MG63 (cell line): ENCODE data around the gene GNG7. TPM values are rescaled to one million over a fixed set of nuclear protein-coding genes. Genes with fewer than 3 reads are reported as not detected.
"Not testable (repeated sequence)": the region's sequence is repeated elsewhere in the genome, so short reads cannot be mapped to it uniquely, and the experiment has no call there.

Experiments used
- DNase-seq: peaks from one replicate; pipeline ENCODE4 v3.0.0-alpha.2; 2020
- H3K27me3 ChIP-seq: fragments of 250-450 bp; sonication (Bioruptor Pico); 2 replicates; pipeline ENCODE4 v1.5.1; 2020; ENCODE audit warnings: mild to moderate bottlenecking, moderate library complexity
- H3K36me3 ChIP-seq: fragments of 250-450 bp; sonication (Bioruptor Pico); 2 replicates; pipeline ENCODE4 v1.5.1; 2020; ENCODE audit warnings: mild to moderate bottlenecking, moderate library complexity
- H3K4me3 ChIP-seq: fragments of 250-450 bp; sonication (Bioruptor Pico); 2 replicates; pipeline ENCODE4 v1.5.1; 2020; ENCODE audit warnings: mild to moderate bottlenecking, moderate library complexity
- H3K9me3 ChIP-seq: fragments of 250-450 bp; sonication (Bioruptor Pico); 2 replicates; pipeline ENCODE4 v1.5.1; 2020; ENCODE audit warnings: mild to moderate bottlenecking, moderate library complexity
- total RNA-seq: library from RNA; depleted of rRNA; stranded (reverse); fragments of >200 nt; shearing (Covaris generic); gene quantifications from 2 replicates; pipeline ENCODE4 v1.2.3, GENCODE V29; 2014; ENCODE audit warnings: low replicate concordance

The GNG7 gene
- total RNA-seq, 1 experiment from 2014 or later = 0.20 TPM

GRCh38 chr19:2719232-2719735, 16.8 kb upstream of the GNG7 start:
- DNase-seq = no peak
- Histone ChIP-seq H3K4me3 (no peak overlapping the region), H3K9me3 (no peaks in the 10 kb centered on the region; the same call in 1 of the 2 replicates), H3K36me3 (peaks cover 3% of the 10 kb centered on the region; the same call in 1 of the 2 replicates), H3K27me3 (no peaks in the 10 kb centered on the region)

- no peak for DNase-seq
- Histone ChIP-seq H3K9me3 (no peaks in the 10 kb centered on the region; the same call in 1 of the 2 replicates), H3K36me3 (peaks cover 3% of the 10 kb centered on the region; the same call in 1 of the 2 replicates), H3K4me3 (no peak overlapping the region), H3K27me3 (no peaks in the 10 kb centered on the region)
Measured at GRCh38 chr19:2717638-2718541, 15.4 kb upstream of the GNG7 start.

- no peaks in the 10 kb centered on the region for H3K27me3 ChIP-seq
- no peaks in the 10 kb centered on the region; the same call in 1 of the 2 replicates for H3K9me3 ChIP-seq
- no peak for DNase-seq
- no peak overlapping the region for H3K4me3 ChIP-seq
- peaks cover 3% of the 10 kb centered on the region; the same call in 1 of the 2 replicates for H3K36me3 ChIP-seq
Measured at GRCh38 chr19:2716722-2717637, 14.5 kb upstream of the GNG7 start.

DNA sequence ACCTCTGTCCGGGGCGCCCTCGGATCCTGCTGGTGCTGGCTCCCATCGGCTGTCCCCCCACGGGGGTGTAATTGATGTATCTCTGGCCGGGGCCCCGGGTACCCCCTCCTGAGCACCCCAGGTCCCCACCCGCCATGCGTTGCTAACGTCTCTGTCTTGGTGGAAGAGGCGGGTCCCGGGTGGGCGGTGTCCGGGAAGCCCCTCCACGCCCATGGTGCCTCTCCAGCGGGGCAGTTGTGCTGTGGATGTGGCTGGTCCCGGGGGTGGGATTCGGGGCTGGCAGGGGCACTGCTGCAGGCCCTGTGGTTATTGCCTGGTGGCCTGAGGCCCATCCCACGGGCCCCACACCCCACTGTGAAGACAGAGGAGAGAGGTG, 13.8 kb upstream of the GNG7 start:
- Histone ChIP-seq H3K27me3 (no peaks in the 10 kb centered on the region), H3K4me3 (no peak overlapping the region), H3K36me3 (peaks cover 3% of the 10 kb centered on the region; the same call in 1 of the 2 replicates), H3K9me3 (no peaks in the 10 kb centered on the region; the same call in 1 of the 2 replicates)
- no peak for DNase-seq

- H3K36me3 ChIP-seq = peaks cover 3% of the 10 kb centered on the region; the same call in 1 of the 2 replicates
- H3K27me3 ChIP-seq = no peaks in the 10 kb centered on the region
- H3K4me3 ChIP-seq = no peak overlapping the region
- H3K9me3 ChIP-seq = no peaks in the 10 kb centered on the region; the same call in 1 of the 2 replicates
- DNase-seq = no peak
Measured at GRCh38 chr19:2715470-2716274, 13.2 kb upstream of the GNG7 start.

DNA sequence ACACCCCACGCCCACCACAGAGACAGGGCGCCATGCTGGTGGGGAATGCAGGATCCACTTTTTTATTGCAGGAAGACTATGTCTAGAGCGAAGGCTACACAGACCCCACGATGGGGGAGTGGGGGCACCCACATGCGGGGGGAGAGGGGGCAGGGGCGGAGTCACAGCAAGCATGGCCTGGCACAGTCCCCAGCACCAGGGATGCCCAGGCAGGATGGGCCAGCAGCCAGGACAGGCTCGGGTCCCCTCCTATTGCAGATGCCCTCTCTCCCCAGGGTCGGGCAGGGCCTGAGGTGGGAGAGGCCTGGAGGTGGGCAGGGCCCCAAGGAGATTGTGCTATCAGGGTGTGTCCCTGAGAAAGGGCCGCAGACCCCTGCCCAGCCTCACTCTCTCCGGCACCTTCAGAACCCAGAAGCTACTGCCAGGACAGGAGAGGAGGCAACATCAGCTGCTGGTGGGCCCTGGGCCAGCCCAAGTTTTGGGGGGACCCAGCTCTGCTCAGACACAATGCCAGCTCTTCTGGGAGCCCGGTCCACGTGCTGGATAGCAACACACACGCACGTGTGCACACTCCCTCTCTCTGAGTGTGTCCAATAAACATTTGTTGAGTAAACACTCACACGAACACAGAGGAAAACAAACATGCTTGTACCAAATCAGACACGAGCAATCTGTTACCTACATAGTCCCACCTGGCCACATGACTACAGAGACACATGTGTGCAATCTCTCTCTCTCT, 12.2 kb upstream of the GNG7 start:
- H3K27me3 ChIP-seq = no peaks in the 10 kb centered on the region
- no peak for DNase-seq
- H3K36me3 ChIP-seq = peaks cover 3% of the 10 kb centered on the region; the same call in 1 of the 2 replicates
- H3K9me3 ChIP-seq = no peaks in the 10 kb centered on the region; the same call in 1 of the 2 replicates
- H3K4me3 ChIP-seq = no peak overlapping the region

DNA sequence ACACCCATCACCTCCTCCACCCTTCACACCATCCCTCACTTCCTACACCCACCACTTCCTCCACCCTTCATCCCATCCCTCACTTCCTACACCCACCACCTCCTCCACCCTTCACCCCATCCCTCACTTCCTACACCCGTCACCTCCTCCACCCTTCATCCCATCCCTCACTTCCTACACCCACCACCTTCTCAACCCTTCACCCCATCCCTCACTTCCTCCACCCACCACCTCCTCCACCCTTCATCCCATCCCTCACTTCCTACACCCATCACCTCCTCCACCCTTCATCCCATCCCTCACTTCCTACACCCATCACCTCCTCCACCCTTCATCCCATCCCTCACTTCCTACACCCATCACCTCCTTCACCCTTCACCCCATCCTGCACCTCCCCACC, 11.6 kb upstream of the GNG7 start:
- H3K9me3 ChIP-seq, H3K4me3 ChIP-seq, H3K36me3 ChIP-seq, H3K27me3 ChIP-seq, DNase-seq: not testable (repeated sequence)

DNA sequence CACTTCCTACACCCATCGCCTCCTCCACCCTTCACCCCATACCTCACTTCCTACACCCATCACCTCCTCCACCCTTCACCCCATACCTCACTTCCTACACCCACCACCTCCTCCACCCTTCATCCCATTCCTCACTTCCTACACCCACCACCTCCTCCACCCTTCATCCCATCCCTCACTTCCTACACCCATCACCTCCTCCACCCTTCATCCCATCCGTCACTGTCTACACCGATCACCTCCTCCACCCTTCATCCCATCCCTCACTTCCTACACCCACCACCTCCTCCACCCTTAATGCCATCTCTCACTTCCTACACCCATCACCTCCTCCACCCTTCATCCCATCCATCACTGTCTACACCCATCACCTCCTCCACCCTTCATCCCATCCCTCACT, 10.7 kb upstream of the GNG7 start:
- H3K27me3 ChIP-seq, DNase-seq, H3K9me3 ChIP-seq, H3K36me3 ChIP-seq, H3K4me3 ChIP-seq: not testable (repeated sequence)

GRCh38 chr19:2711875-2712205, 9.3 kb upstream of the GNG7 start:
- DNase-seq = no peak
- Histone ChIP-seq H3K4me3 (no peak overlapping the region), H3K9me3 (no peaks in the 10 kb centered on the region; the same call in 1 of the 2 replicates), H3K27me3 (no peaks in the 10 kb centered on the region), H3K36me3 (peaks cover 3% of the 10 kb centered on the region; the same call in 1 of the 2 replicates)

DNA sequence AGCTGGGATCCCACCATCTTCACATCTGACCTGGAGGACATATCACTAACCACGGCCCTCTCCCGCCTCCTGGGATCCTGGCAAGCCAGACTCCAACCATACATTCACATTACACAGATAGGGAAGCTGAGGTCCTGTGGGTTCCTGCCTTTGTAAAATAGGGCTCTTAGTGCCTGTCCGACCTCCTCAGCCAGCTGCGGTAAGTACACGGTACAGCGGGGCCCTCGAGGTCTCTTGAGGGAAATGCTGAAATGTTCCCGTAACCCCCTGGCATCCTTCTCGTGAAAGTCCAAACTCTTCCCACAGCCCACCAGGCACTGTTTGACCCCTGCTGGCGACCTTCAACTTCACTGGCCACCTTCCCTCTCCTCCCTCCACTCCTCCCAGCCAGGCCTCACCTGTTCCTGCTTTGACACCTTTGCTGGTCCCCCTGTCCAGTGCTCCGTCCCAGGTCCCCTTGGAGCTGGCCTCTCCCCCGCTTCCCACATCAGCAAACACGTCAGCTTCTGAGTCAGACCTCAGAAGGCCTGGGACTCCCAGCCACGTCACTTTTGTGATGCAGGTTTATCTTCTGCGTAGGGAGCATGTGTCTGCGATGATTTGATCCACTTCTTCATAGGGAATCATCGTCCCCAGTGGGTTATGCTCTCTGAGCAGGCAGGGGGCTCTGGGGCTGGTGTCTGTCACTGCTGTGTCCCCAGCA, 8.8 kb upstream of the GNG7 start:
- no peaks in the 10 kb centered on the region; the same call in 1 of the 2 replicates for H3K9me3 ChIP-seq
- no peak overlapping the region for H3K4me3 ChIP-seq
- no peaks in the 10 kb centered on the region for H3K27me3 ChIP-seq
- peaks cover 3% of the 10 kb centered on the region; the same call in 1 of the 2 replicates for H3K36me3 ChIP-seq
- no peak for DNase-seq

GRCh38 chr19:2706251-2706650, 3.8 kb upstream of the GNG7 start:
- H3K4me3 ChIP-seq = no peak overlapping the region
- no peaks in the 10 kb centered on the region for H3K36me3 ChIP-seq
- no peak for DNase-seq
- no peaks in the 10 kb centered on the region; the same call in none of the 2 replicates for H3K27me3 ChIP-seq
- H3K9me3 ChIP-seq = no peaks in the 10 kb centered on the region

DNA sequence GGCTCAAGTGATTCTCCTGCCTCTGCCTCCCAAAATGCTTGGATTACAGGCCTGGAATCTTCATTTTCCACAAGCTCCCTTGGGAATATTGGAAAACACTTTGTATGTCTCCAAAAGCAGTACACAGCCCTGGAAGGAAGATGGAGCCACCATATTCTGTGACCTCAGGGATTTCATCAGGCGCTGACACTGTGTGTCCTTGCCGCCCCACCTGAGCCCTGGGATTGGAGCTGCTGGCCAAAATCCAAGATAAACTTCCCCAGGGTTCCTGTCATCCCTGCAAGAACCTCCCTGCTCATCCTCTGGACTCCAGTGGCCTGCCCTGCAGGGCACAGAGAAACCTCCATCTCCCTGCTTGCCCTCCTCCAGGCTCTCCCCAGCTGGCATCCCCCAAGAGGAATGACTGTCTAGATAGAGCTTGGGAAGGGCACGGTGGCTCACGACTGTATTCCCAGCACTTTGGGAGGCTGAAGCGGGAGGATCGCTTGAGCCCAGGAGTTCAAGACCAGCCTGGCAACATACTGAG, 1.3 kb upstream of the GNG7 start:
- Histone ChIP-seq H3K4me3 (no peak overlapping the region), H3K27me3 (no peaks in the 10 kb centered on the region; the same call in none of the 2 replicates), H3K9me3 (no peaks in the 10 kb centered on the region), H3K36me3 (no peaks in the 10 kb centered on the region)
- DNase-seq = no peak

DNA sequence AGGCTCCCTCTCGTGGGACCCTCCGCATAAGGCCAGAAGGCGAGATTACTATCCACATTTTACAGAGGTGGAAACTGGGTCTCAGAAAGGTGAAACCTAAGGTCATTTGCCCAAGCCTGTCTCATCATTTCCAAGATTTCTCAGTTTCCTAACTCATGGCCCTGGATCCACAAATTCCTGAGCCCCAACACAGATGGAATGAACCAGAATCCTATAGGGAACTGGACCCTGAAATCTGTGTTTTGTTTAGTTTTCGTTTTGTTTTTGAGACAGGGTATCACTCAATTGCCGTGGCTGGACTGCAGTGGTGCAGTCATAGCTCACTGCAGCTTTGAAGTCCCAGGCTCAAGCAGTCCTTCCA, 563 bp upstream of the GNG7 start:
- Histone ChIP-seq H3K36me3 (no peaks in the 10 kb centered on the region), H3K9me3 (no peaks in the 10 kb centered on the region), H3K27me3 (no peaks in the 10 kb centered on the region; the same call in none of the 2 replicates), H3K4me3 (no peak overlapping the region)
- no peak for DNase-seq

GRCh38 chr19:2701361-2702169, 929 bp downstream of the GNG7 start:
- DNase-seq = no peak
- H3K9me3 ChIP-seq = no peaks in the 10 kb centered on the region
- H3K4me3 ChIP-seq = no peak overlapping the region
- H3K36me3 ChIP-seq = no peaks in the 10 kb centered on the region
- H3K27me3 ChIP-seq = no peaks in the 10 kb centered on the region; the same call in none of the 2 replicates
